ENCODE data around the gene SPTB.

SPTB gene

DNA sequence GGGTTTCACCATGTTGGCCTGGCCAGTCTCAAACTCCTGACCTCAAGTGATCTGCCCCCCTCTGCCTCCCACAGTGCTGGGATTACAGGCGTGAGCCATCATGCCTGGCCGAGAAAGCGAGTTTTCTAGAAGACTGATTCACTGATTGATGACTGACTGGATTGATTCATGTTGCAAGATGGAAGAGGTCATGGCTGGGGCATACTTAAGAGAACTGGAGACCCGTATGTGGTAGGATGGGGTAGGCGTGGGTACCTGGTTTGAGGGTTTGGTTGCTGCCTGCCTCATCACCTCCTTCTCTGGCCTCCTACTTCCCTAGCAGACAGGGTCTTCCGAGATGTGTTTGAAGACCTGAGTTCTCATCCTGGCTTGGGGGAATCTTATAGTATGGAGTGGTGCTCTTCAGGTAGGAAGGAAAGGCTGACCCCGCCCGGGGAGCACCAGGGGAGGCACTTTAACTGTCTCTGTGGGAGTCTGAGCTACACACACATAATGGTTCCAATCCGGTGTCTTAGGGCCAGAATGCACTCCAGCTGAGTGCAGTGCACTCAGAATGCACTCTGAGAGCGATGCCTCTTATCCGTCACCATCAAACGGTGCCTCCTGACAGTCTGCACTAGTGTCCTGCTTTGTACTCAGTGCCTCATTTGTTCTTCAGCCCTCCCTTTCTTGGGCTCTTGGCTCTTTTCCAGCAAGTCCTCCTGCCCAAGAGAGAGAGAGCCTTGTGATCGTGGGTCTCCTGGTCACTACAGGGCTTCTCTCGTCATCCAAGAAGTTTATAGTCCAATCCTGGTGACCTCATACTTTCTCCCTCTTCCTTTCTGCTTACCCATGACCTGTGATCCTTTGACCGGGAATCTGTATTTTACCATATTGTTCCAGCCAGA lies 155.8 kb downstream of the SPTB start:
- DNase-seq: no peak

DNA sequence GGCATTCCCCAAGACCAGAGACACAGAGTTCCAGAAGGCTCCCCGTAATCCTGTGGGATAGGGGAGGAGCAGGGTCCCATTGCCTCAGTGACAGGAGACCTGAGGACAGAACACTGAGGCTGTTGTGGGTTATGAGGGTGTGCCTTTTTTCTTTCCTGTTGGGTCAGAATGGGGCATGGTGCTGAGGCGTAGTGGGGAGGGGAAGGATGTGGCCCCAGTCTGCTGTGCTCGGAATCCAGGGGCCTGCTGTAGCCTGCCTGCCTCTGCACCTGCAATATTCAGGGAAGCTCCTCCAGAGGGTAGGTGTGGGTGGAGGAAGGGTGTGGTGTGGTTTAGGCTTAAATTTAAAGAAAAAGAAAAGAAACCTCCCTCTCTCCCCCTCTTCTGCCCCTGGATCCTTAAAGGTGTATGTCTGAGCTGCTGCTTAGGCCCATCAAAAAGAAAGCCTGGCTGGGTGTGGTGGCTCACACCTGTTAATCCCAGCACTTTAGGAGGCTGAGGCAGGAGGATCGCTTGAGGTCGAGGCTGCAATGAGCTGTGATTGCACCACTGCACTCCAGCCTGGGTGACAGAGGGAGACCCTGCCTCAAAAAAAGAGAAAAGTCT lies 156.8 kb downstream of the SPTB start:
- DNase-seq: no peak

DNA sequence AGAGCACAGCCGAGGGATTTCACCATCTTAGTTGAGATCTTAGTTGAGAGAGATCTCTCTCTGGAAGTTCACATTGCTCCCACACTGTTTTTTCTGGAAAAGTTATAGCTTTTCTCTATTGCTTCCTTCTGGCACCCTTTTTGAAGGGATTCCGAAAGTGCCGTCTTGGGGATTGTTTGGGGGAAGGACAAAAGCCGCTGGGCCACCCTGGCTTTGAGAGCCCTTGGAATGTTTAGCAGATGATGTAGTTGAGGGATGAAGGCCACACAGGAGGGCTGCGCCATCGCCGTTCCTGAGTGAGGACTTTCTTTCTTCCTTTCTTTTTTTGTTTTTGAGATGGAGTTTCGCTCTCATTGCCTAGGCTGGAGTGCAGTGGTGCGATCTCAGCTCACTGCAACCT lies 157.8 kb downstream of the SPTB start:
- DNase-seq: no peak

DNA sequence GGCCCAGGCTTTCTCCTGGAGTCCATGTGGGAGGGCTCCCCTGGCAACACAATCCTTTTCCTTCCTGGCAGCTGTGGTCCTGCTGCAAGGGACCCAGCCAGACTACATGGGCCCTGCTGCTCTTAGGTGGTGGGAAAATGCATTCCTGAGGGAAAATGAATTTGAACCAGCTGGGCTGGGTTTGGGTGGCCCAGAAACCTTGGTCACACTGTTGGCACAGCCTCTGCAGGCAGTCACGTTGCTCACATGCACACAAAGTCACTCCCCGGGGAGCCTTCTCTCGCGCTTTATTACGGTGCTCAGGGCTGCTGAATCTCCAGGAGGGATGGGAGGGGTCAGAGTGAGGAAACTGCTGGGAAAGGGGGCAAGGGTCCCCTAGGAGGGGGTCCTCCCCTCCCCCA lies 158.3 kb downstream of the SPTB start:
- DNase-seq: peak; percentile 27

DNA sequence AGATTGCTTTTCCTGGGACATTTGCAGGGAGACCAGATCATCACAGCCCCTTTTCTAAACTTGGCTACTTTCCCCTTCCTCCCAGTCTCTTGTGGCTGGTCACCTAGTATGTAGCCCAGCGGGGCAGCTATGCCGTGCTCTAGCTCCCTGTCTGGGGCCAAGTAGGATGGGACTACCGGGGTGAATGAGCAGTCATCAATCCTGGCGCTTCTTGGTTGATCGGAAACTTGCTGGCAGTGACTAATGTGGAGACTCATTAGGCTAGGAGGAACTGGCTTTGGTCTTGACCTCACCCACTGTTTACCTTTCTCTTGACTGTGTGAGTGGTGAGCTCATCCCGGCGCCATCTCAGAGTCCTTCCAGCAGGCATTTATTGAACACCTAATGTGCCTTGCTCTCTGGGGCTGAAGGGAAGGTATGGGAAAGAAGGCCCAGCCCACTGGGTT lies 159.6 kb downstream of the SPTB start:
- DNase-seq: peak; percentile 69

DNA sequence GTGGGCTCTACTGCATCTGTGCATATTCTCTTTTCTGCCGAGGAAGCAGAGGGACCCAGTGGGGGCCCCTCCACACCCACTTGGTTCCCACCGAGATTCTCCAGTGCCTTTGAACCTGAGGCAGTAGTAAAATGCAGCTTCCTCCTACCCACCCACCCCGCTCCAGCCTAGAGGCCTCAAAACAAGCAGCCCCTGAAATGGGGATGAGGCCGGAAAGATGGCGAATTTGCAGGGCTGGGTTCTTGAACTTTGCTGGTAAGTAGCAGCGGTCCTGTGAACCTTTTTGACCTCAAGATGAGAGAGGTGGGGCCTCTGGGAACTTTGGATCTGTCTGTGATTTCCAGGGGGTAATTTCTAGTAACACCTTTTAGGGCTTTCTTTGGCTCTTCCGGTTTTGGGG lies 160.1 kb downstream of the SPTB start:
- DNase-seq: no peak

DNA sequence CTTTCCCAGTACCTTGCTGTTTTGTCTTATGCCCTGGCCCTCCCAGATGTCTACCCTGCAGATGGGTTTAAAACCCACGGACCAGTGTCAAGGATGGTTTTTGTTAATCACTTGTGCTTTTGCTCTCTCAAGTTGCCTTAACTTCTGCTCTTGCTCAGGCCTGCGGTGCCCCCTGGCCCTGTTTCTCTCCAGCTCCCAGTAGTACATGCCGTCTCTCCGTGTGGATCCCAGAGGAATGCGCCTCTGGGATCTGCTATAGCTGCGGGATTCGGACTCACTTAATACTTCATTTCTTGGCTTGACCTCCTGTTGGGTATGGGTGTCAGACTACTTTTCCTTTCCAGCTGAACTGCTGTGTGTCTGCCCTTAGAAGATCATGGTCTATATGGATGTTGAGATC lies 160.9 kb downstream of the SPTB start:
- DNase-seq: no peak

DNA sequence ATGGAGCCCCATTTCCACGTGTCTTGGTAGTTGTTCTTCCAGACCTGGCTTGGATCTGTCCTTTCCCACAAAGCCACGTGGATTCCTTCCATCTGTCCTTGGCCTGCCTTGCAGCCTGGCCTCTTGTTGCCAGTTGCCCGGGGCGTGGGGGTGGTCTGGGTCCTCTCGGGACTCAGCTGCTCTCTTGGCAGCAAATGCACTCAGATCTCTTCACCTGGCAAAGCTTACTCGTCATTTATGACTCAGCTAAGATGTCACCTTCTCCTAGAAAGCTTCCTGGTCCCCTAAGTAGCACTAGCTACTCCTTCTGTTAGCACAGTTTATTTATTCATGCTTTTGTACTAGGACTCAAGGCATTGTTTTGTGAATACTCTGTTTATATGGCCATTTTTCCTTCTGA lies 161.8 kb downstream of the SPTB start:
- DNase-seq: no peak

DNA sequence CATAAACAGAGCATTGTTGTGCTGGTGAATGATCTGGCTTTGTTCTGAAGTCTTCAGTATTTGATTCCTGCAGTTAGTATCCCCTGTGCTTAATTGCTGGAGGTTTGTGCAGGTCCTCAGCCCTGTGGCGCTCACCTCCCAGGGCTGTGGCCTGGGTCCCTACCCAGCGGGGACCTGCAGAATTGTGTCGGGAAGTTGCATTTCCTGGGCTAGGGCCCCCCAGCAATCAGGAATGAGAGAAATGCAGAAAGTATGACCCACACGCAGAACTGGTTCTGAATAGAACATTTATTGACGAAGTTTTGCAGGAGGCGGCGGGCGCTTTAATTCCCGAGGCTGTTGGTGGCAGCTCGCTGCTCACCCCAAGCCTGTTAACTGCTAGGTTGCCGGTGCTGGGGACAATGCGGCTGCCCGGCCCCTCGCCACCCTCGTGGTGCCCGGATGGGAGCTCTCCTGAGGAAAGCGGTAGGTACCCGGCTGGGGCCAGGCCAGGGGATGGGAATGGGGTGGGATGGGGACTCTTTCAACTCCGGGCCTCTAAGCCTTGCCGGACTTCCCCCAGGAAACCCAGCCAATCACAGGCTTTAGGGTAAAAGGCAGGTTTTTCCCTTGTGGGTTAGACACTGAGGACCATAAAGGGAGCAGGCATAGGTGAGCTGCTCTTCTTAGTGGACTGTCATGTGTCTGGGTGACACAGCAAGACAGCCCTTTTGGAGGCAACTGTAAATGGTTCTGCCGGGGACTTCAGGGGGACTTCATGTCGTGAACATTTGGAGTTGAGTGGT lies 163.9 kb downstream of the SPTB start:
- DNase-seq: no peak

DNA sequence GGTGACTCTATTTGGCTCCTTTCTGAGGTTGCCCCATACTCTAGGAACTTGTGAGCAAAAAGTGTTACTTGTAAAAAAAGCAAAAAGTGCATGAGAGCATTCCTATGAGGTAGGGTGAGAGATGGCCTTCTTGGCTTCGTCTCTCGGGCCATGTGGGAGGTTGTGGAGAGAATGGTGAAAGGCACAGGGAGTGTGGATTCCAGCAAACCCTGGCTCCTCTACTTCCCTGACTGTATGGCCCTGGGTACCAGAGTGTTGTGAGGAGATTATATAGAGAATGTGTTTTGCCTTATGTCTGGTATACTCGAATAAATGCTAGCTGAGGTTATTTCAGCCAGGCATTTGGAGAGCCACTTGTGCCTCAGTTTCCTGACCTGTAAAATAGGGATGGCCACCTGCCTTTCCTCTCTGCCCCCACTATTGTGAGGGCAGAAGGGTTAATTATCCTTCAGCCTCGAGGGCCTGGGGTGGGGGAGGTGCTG lies 164.5 kb downstream of the SPTB start:
- DNase-seq: no peak

DNA sequence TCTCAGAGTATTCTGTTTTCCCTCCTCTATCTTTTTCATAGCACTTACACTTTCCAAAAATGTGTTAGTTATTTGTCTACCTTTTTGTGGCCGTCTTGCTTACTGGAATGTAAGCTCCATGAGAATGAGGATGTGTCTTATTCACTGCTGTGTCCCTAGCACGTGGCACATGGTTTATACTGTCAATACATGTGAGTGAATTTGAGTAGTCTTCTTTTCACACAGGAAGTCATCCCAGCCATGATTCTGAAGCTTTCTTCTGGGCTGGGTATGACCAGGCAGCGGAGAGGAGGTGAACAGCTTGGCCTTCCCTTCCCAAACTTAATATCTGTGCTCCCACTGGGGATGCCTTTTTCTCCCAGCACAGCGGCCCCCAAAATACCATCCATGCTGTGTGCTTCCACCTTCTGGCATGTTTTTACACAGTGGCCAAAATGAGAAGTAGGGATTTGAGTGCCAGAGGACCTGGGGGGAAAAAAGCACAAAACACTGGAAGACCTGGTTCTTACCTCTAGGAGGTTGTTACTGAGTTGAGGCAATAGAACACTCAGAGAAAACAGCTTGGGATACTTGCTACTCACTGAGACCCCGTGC lies 165.2 kb downstream of the SPTB start:
- DNase-seq: no peak

DNA sequence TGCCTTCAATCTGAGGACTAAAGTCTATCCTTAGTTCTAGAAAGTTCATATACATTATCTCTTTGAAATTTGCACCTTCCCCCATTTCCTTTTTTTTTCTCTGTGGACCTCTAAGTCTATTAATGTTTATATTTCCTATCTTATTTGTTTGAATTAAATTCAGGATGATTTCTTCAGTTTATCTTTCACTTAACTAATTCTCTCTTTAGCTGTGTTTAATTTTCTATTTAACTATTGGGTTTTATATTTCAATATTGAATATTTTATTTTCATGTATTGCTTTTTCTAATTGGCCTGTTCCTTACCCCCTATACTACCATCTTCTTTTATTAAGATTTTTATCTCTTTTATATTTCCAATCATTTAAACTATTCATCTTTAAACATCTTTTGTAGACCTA lies 166.0 kb downstream of the SPTB start:
- DNase-seq: no peak

DNA sequence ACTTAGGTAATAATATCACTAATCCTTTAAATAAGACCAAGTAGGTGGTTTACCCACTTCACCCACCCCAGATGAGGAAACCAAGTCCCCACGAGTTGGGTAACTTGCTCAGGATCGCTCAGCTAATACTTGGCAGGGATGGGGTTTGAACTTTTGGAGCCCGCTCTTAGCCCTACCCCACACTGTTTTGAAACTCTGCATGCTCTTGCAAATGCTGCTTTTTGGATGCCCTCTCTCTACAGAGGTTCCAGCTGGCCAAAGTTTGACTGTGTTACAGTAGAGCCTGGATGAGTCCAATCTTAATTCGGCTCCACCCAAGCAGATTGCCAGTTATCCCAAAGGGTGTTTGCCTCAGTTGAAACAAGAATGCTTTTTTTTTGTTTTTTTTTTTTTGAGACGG lies 168.7 kb downstream of the SPTB start:
- no peak for DNase-seq

DNA sequence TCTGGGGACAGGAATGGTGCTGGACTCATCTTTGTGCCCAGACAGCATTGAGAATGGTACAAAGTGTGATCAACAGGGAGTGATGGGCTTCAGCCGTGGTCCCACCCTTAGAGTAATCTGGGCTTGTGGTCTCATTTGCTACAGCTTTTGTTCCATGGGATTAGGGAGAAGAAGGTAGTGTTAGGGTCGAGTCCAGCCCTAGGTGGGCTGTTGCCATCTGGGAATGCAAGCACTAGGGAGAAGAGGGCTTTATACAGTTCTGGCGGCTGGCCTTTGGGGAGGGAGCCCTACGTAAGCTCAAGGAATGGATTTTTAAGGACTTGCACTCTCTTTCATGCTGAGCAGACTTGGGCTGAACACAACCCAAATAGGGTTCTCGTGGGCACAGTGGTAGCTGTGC lies 170.6 kb downstream of the SPTB start:
- DNase-seq: no peak

DNA sequence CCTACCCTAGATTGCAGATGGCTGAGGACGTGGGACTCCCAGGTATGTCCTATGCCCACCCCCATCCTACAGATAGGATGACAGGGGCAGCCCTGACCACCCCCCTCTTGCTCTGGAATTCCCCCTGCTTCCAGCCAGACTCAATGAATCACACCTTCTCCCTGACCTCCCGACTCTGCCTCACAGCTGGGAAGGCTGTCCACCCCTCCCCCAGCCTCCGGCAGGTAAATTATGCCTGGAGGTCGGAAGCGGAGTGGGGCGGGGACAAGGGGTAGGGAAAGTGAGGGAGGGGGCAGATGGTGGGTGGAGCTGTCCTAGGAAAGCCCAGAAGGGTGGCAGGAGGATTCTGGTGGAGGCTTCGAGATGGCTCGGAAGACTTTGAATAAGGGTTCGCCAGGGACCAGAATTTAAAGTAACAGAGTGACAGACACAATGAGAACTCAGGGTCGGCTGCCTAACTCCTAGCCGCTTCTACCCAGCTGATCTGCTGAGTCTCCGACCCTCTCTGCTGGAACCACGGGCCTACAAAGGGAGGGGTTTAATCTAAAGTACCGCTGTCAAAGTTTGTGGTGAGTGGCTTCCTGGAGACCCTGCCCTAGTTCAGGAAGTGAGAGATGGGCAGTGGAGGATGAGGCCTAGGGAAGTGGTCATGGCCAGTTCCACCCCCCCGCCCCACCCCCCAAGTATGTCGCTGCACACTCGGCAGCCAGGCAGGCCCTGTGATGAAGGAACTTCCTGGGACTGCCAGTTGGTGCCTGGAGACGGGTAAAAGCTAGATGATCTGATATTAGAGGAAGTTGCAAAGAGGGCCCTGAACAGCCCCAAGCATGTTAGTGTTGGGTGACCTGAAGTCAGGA lies 171.3 kb downstream of the SPTB start:
- DNase-seq: no peak

DNA sequence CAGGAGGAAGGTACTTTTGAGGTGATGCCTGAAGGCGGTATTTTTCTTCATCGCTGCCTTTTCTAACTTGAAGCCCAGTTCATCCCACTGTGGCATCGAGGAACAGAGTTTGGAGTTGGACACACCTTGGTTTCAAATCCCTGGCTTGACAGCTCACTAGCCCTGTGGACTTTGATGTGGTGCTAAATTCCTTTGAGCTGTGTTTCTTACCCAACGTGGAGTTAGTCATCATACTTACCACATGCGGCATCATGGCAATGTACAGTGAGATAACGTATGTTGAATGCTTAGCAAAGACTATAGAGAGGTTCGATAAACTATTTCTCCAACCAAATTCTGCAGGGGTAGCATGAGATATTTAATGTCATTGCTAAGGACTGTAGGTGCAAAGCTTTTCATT lies 172.0 kb downstream of the SPTB start:
- no peak for DNase-seq

DNA sequence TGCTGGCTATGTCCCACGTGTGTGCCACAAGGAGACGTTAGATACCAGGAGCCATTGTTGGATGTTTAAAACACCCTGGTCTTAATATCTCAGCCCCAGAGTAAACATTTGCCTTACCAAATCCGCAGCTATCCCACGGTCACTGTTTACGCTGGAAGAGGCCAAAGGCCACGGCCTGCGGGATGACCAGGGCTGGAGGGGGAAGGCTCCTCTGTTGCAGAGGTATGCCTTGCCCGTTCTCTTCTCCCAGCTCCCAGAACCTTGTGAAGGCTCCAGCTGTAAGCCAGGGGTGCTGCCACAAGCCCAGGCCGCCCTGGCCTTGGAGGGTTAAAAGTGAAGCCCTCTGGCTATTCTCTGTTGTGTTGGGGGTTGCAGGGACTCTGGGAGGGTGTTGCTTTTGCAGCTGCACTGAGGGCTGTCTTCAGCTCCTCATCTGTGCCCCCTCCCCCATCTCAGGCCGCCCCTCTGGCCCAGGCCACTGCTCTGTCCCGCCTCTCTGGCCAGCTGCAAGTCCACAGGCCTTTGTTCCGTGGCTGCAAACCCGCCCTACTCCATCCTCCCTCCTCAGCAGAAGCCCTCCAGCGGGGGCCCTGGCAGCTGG lies 173.0 kb downstream of the SPTB start:
- DNase-seq: no peak

DNA sequence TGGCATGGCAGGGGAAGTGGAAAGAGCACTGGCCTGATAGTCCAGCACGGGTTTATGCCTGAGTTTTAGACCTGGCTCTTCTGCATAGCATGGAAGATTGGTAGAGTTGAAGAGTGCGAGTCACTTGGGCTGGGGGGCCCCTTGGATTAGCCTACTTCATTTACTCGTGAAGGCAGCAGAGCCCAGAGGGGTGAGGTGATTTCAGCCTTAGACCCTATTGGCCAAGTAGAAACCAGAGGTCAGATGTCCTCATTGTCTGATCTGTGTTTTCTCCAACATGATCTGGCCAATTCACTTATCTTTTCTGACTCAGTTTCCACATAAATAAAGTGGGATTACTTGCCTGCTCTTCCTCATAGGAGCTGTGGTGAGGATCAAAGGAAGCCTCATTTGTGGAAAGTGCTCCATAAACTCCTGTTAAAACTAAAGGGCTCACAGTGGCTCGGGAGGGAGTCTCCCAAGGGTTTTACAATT lies 173.6 kb downstream of the SPTB start:
- DNase-seq: no peak

DNA sequence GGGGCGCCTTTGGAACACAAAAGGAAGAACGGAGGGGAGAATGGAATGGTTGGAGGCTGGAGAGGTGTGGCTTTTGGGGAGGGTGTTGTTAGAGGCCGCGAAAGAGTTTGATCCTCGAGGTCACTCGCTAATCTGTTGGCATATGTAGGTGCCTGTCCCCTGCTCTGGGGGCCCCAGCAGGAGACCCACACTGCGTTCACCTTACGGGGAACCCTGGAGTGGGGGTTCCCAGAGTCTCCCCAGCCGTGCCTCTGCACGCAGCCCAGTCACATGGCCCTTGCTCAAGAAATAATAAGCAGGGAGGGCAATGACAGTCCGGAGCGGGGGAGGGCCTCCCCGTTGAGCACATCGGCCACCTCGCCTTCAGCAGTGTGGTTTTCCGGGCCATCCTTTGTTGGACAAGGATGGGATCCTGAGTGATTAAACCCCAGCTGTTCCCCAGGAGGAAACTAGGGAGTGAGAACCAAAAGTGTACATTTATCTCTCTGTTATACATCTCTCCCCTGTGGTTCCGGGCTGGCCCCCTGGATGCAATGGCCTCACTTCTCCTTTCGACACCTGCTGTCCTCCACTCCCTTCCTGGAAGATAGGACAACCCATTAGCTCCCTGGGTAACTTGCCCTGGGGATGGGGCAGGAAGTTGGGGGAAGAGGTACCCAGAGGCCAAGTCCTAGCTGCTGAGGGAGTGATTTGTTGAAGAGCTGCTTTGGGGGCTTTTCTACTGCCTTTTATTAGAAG lies 174.2 kb downstream of the SPTB start:
- no peak for DNase-seq

DNA sequence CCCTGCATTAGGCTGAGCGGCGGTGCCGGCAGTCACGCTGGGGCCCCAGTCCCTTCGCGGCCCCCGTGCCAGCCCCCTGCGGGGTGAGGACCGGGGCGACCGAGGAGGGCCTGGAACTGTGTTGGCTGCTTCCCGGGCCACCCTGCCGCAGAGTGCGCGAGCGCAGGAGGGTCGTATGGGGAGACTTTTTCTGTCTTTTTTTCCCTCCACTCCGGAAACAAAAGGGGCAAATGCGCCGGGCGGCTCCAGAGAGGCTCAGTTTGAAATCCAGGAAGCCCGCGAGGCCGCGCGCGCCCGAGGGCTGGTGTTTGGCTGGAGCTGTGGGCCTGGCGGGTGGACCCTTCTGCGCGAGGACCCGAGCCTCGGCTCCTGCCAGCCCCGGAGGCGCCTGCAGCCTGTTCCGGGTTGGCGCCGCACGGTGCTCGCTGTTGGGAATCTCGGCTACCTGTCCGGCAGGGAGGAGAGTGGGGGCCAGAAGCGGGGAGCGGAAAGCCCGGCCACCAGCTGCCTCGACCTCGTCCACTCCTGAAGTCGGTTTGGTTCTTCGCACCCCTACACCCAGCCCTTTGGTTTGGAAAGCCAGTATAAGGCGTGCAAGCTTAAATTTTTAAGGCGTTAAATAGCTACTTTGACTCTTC lies 174.8 kb downstream of the SPTB start:
- DNase-seq: no peak

Measured in DMS153 (cell line).